Stimulated activated CD4-positive, alpha-beta T cell treated with anti-CD3 and anti-CD28 coated beads, Interleukin-1b, Interleukin-23, amount 100 ng/mL, for 24 hours (primary cell): ENCODE measurements around the gene ATXN1.

Experiments used
- DNase-seq, 4 experiments: peaks; one replicate each; pipeline ENCODE4 v3.0.0-alpha.2; 2020; ENCODE audit warnings: low read depth in 4 of 4, low spot score in 1 of 4

ATXN1 gene

DNA sequence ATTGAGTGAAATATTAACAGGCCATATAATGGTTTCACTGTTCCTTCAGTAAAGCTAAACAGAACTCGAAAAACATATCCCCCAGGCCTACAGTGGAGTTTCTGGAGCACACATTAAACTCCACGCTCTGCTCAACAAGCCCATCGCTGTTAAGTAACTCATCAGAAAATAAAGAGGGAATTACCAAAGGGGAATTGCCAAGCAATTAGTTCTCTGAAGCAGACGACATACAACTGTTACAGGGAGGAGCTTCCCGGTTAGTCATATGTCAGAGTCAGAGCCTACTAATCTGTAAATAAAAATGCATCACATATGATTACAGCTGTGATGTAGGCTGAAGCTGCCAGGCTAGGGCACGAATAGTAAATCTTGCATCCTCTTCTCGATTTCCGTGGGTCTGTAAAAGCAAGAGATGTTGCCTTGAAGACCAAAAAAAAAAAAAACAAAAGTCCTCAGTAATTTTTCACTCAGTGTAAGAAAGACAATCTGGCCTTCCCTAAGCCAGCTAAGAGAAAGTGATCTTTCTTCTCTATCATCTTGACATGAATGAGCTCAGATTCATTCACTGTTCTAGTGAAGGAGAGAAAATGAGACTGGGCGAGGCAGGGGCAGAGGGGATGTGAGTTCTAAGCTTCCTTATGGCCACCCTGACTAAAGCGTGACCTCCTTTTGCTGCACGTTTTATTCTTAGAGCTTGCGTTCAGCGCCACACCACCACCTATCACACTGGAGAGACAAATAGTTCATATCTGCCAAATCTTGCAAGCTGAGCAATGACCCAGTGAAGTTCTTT, 13.8 kb downstream of the ATXN1 start:
- DNase-seq, result no peak

DNA sequence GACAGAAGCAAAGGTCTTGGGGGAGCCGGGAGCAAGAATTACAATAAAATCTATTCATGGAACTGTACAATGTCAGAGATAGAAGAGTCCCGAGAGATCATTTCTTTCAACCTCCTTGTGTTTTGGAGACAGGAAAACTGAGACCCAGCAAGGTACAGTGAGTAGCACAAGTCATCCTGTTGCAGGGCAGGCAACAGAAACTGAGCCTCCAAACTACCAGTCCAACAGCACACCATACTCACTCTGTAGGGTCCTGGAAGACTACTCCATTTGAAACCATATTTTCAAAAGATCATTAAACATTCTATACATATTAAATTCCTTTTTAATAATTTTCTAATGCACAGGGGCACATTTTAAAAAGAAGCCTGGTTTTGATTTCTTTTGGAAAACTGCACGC, 14.4 kb downstream of the ATXN1 start:
- DNase-seq, result no peak

GRCh38 chr6:16746401-16746800, 14.9 kb downstream of the ATXN1 start:
- DNase-seq, result no peak

GRCh38 chr6:16743664-16744210, 17.5 kb downstream of the ATXN1 start:
- DNase-seq, result no peak

DNA sequence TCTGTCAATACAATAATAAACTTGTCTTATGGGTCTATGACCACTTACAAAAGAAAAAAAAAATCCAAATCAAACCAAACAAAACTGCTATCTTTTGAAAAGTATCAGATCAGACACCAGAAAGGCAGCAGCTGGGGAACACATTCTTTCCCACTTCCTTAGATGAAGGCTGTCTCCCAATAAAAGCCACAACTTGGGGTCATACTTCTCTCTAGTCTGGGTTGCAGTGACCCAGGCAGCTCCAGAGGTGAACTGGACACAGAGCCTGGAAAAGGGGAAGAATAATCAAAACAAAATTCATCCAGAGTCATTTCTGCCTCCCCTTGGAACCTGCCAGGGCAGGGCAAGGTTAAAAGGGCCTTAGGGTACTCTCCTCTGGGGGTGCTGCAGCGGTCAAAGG, 19.1 kb downstream of the ATXN1 start:
- no peak for DNase-seq

DNA sequence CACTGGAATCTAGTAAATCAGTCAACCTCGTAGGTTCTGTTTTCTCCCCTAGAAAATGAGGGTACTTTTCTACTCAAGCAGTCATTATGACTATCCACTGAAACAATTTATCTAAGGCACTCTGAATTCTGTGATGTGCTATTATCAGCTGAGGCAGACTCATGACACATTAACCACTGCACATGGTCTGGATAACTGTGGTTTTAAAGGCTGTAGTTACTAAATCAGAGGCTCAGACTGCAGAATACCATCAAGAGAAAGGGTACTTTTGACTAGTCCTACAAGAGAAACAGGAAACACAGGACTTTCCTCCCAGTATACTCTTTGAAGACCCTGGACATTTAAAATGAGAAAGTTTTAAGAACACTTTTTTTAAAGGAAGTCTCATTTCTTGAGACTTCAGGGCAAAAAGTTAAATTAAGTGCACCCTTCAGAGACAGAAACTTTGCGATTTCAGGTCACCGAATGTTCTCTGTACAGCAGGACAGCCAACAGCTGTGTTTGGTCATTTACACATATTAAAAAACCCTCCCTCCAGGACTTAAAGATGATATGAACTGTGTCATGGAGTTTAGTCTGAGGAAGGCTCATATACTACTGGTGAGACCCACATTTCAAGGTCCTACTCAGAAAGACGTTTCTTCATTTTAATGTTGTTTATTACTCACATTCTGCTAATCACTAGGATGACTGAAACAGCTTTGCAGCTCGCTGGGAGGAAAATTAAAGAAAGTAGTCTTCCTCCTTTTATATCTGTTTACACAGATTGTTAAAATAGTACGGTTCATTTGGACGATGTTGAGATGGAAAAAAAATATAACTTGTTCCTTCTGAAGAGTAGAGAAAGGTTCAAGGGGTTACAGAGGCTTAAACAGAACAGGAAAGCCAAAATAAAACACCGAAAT, 19.9 kb downstream of the ATXN1 start:
- DNase-seq, result no peak

DNA sequence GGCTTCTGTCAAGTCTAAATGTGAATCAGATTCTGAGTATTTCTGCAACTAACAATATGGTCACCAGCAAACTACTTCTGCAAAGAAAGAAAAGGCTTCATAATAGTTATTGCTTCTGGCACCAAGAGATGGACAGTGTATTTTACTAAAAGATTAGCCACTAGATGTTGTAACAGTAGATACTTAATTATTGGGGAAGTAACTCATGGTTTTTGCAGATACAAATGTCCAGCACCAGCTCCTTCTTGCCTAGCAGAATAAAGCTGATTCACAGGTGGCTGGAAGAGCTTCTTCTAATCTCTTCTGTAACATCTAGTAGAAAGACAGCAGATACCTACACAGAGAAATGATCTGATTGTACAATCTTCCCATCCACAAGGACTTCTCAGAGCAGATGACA, 21.2 kb downstream of the ATXN1 start:
- no peak for DNase-seq

DNA sequence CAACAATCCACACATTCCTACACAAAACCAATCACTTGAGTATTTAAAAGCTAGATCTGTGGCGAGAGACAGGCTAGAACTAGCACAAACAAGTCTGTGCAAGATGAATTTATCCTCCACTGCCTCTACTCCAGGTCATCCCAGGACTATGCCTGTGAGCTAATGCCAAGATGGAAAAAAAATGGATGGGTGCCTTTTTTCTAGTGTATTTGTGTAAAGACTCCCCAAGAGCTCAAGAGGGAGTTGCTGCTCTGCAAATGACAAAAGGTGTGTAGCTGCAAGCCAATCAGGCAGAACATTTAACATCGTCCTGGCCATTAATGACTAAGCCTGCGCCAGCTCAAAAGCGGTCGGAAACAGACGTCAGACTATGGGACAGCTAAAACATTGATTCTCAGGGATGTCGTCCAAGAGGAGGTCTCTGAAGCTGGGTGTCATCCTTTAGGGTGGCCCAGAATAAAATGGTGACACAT, 21.9 kb downstream of the ATXN1 start:
- no peak for DNase-seq

- no peak for DNase-seq
Observed at GRCh38 chr6:16737925-16738324, 23.3 kb downstream of the ATXN1 start.

DNA sequence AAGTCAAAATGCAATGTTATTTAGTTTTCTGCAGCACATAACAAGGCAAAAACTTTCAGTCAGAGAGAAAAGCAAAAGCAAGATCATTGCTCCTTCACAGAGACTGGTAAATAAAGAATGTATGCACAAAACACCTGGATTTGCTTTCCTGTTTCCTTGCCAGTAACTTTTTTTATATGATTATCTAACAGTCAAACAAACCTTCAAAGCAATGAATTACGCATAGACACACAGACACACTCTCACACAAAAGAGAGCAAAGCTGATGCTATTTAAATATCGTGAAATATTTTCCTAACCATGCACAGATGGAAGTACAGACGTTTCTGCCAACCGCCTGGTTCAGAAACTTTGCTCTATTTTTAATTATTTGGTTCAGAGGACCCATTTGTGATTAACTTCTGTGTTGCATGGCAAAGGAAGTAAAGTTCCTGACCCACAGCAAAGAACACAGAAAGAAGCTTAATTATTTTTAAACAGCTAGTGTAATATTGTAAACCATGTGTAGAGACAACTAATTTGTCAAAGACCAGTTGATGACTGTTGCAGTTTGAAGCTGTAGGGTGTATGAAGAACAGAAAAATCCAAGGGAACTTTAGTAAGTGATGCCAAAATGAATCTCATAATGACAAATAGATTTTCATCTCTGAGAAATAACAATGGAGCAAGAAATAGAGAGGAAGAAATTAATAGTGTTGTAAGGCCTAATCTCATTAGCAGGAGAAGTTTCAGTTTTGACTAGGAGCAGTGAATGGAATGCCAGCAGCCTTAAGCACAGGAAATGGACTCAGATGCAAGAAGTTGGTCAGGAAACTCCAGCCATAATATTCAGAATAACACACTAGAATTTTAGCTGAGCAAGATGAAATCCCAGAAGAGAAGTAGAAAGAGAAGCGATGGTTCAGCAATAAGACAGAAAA, 24.1 kb downstream of the ATXN1 start:
- no peak for DNase-seq

- no peak for DNase-seq
Observed at GRCh38 chr6:16735014-16735413, 26.2 kb downstream of the ATXN1 start.

DNA sequence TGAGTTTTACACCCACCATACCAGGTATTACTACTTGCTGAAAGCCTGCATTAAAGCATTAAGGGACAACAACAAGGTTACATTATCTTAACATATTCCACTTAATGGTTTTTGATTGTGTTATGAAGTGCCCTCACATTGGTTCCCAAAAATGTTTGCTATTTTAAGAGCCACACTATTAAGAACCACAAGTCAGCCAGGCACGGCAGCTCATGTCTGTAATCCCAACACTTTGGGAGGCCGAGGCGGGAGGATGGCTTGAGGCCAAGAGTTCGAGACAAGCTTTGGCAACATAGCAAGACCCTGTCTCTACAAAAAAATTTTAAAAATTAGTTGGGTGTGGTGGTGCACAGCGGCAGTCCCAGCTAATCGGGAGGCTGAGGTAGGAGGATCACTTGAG, 28.2 kb downstream of the ATXN1 start:
- DNase-seq, result no peak

GRCh38 chr6:16731478-16732051, 29.7 kb downstream of the ATXN1 start:
- no peak for DNase-seq

GRCh38 chr6:16730738-16731477, 30.4 kb downstream of the ATXN1 start:
- no peak for DNase-seq

DNA sequence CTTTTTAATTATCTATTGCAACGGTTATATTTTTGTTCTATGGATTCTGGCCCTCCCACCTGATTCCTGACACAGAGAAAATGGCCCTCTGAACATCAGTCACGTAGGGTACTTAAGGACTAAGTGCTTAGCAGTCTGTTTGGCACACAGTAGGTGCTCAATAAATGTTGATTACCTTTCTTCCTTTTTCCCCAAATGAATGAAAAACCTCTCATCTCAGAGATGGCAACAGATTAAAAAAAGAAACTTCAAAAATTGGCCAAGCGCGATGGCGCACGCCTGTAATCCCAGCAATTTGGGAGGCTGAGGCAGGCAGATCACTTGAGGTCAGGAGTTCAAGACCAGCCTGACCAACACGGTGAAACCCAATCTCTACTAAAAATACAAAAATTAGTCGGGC, 31.5 kb downstream of the ATXN1 start:
- DNase-seq, result no peak

- no peak for DNase-seq
Observed at GRCh38 chr6:16729183-16729691, 32.0 kb downstream of the ATXN1 start.

- DNase-seq, result no peak
Observed at GRCh38 chr6:16728513-16729182, 32.6 kb downstream of the ATXN1 start.

DNA sequence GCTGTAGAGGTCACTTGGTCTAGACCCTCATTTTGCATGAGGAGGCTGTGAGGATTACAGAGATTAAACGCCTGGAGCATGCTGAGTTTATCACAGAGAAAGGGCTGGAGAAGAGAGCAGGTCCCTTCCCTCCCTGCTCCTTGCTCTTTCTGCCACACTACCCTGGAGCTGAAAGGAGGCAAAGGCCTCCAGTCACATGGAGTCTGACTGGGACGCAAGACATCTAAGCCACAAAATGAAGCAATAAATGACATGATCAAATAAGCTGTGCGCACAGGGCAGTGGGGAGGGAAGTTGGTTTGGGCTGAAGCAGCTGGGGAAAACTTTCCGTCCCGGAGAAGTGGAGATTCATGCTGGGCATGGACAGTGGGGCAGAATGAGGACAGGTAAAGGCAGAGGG, 33.3 kb downstream of the ATXN1 start:
- no peak for DNase-seq
